Activated naive CD8-positive, alpha-beta T cell treated with anti-CD3 and anti-CD28 coated beads for 36 hours (primary cell): ENCODE results near the gene HNRNPAB. TPM values are rescaled to one million over a fixed set of nuclear protein-coding genes. Genes with fewer than 3 reads are reported as not detected.
A peak's percentile ranks its signal among the peaks of the same experiment; 100 is the strongest.
"Not testable (repeated sequence)": the region's sequence is repeated elsewhere in the genome, so short reads cannot be mapped to it uniquely, and the experiment has no call there.

Source experiments
- DNase-seq: peaks from one replicate; pipeline ENCODE4 v3.0.0; 2021
- H3K27ac Mint-ChIP-seq: one replicate; pipeline ENCODE4 v1.8.0; 2022; ENCODE audit warnings: mild to moderate bottlenecking, moderate library complexity, mixed read lengths
- H3K27me3 Mint-ChIP-seq: one replicate; pipeline ENCODE4 v1.8.0; 2022; ENCODE audit warnings: mild to moderate bottlenecking, mixed read lengths
- H3K36me3 Mint-ChIP-seq: one replicate; pipeline ENCODE4 v1.8.0; 2021; ENCODE audit warnings: mild to moderate bottlenecking, mixed read lengths
- H3K4me1 Mint-ChIP-seq: one replicate; pipeline ENCODE4 v1.8.0; 2021; ENCODE audit warnings: mixed read lengths
- H3K4me3 Mint-ChIP-seq: one replicate; pipeline ENCODE4 v1.8.0; 2022; ENCODE audit warnings: mild to moderate bottlenecking, moderate library complexity, mixed read lengths
- H3K9me3 Mint-ChIP-seq: one replicate; pipeline ENCODE4 v1.8.0; 2022; ENCODE audit warnings: mixed read lengths
- total RNA-seq, 2 experiments: library from RNA; stranded (reverse); gene quantifications; one replicate each; pipeline ENCODE4 v1.2.3, GENCODE V29; 2021

Gene HNRNPAB
- total RNA-seq, 2 experiments from 2014 or later: 599 to 600 TPM

- no peak for DNase-seq
- Mint-ChIP-seq H3K27ac (peak overlapping the region; percentile 91), H3K27me3 (no peaks in the 10 kb centered on the region), H3K9me3 (no peaks in the 10 kb centered on the region), H3K4me3 (no peak overlapping the region), H3K4me1 (peaks cover 55% of the 10 kb centered on the region), H3K36me3 (no peaks in the 10 kb centered on the region)
Measured at GRCh38 chr5:178237431-178238312, 33.3 kb downstream of the HNRNPAB start.

DNA sequence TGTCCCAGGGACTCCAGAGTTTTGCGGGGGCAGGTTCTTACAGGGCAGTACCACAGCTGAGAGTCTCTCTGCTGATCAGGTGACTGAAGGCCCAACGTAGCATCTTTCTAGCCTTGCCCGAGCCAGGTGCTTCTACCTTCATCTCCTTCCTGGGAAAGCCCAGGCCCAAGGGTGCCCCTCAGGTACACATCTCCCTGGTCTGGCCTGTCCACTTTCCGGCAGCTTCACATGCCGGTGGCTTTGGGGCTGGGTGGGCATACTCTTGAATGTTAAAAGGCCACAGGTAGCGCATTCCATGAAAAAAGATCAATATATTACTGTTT is 33.9 kb downstream of the HNRNPAB start:
- Mint-ChIP-seq H3K4me1 (peaks cover 55% of the 10 kb centered on the region), H3K4me3 (peak overlapping the region; percentile 45), H3K27ac (peak overlapping the region; percentile 91), H3K9me3 (no peaks in the 10 kb centered on the region), H3K27me3 (no peaks in the 10 kb centered on the region), H3K36me3 (no peaks in the 10 kb centered on the region)
- DNase-seq: no peak

DNA sequence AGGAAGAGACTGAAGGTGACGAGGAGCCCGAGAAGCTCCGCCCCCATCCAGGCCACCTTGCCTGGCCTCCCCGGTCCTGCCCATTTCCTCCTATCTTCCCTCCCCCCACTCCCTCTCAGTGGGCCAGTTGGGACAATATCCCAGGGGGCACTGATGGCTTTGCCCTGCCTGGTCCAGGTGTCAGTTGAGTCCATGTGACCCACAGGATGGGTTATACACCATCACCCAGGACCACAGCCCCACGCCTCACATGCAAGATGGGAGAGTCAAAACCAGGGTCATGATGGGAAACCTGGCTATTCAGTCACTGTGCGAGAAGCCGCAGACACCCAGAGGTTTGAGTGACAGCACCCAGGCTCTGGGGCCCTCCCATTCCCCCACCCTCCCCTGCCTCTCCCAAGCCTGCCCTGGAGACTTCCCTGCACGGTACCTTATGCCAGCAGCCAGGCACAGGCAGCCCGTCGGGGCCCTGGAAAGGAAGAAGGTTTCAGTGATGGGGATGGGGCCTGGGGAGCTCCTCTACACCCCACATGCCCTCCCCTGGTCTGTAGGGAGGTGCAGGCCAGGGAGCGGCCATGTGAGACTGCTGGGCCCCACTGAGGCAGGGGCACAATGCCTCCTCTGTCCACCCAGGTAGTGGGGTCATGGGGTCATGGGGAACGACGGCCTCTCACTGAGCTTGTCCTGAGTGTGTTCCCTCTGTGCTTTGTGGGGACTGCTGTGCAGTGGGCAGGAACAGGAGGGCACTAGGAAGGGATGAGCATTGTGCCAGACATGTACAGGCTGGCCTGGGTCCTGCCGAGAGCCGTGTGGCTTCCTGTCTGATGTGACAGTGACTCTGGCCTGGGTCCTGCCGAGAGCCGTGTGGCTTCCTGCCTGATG is 34.6 kb downstream of the HNRNPAB start:
- Mint-ChIP-seq H3K9me3 (no peaks in the 10 kb centered on the region), H3K27me3 (no peaks in the 10 kb centered on the region), H3K4me3 (peak overlapping the region; percentile 53), H3K27ac (peak overlapping the region; percentile 91), H3K36me3 (no peaks in the 10 kb centered on the region), H3K4me1 (peaks cover 55% of the 10 kb centered on the region)
- no peak for DNase-seq

DNA sequence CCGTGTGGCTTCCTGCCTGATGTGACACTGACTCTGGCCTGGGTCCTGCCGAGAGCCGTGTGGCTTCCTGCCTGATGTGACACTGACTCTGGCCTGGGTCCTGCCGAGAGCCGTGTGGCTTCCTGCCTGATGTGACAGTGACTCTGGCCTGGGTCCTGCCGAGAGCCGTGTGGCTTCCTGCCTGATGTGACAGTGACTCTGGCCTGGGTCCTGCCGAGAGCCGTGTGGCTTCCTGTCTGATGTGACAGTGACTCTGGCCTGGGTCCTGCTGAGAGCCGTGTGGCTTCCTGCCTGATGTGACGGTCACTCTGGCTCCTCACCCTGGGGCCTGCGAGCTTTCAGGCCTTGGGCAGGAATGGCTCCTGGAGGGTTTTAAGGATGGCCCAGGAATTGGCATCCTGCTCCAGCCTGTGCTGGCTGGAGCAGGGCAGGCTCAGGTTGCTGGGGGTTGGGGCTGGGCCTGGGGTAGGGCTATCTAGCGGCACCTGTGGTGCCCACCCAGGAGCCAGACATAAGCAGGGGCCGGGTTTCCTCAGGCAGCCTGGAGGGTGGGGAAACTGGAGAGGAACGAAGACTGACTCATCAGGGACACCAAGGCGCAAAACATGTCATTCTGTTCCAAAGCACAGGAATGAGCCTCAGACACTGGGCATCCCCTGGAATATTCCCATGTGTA is 35.4 kb downstream of the HNRNPAB start:
- not testable (repeated sequence) for H3K36me3 Mint-ChIP-seq, H3K27me3 Mint-ChIP-seq, DNase-seq, H3K9me3 Mint-ChIP-seq
- H3K27ac Mint-ChIP-seq: peak overlapping the region; percentile 91
- peaks cover 53% of the 10 kb centered on the region for H3K4me1 Mint-ChIP-seq
- H3K4me3 Mint-ChIP-seq: peak overlapping the region; percentile 62

DNA sequence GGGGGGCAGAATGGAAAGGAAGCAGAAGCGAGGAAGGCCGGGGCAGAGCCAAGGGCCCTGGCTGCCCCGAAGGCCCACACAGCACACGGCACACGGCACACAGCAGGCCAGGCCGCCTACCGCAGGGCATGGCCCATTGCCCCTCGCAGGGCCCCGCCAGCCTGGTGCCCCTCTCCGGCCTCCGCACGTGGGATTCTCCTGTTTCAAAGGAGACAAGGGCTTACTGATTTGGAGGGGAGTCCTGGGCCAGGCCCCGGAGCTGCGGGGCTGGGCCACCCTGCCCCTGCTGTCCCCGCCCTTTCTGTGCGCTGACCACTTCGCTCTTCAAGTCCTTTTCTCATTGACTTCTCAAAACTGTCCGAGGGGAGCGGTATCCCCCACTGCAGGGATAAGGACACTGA is 36.0 kb downstream of the HNRNPAB start:
- Mint-ChIP-seq H3K4me1 (peaks cover 47% of the 10 kb centered on the region), H3K4me3 (peak overlapping the region; percentile 76), H3K27me3 (no peaks in the 10 kb centered on the region), H3K36me3 (no peaks in the 10 kb centered on the region), H3K9me3 (no peaks in the 10 kb centered on the region), H3K27ac (peak overlapping the region; percentile 91)
- no peak for DNase-seq

- Mint-ChIP-seq H3K36me3 (no peaks in the 10 kb centered on the region), H3K27ac (peak overlapping the region; percentile 91), H3K9me3 (no peaks in the 10 kb centered on the region), H3K4me1 (peaks cover 44% of the 10 kb centered on the region), H3K27me3 (no peaks in the 10 kb centered on the region), H3K4me3 (peak overlapping the region; percentile 76)
- no peak for DNase-seq
Measured at GRCh38 chr5:178240766-178241165, 36.4 kb downstream of the HNRNPAB start.

DNA sequence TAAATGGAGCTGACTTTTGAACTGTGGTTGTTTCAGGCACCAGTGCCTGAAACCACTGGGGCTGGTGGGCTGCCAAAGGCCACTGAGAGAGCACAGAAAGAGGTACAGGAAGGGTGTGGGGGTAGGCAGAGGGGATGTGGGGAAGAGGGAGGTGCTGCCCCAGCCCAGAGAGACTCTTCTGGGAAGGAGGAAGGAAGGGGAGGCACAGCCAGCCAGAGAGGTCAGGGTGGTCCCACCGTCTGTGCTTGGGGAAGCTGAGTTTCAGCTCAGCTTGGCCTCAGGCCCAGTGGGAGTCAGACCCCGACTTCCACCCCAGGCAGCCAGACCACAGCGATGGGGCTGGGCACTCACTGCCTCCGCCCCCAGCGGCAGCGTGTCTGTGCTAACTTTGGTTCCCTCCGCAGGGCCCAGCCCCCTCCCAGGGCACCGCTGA is 36.9 kb downstream of the HNRNPAB start:
- Mint-ChIP-seq H3K4me1 (peaks cover 42% of the 10 kb centered on the region), H3K36me3 (no peaks in the 10 kb centered on the region), H3K4me3 (peak overlapping the region; percentile 76), H3K9me3 (no peaks in the 10 kb centered on the region), H3K27me3 (no peaks in the 10 kb centered on the region), H3K27ac (peak overlapping the region; percentile 91)
- DNase-seq: peak; percentile 35

- H3K27me3 Mint-ChIP-seq: no peaks in the 10 kb centered on the region
- H3K9me3 Mint-ChIP-seq: no peaks in the 10 kb centered on the region
- H3K36me3 Mint-ChIP-seq: no peaks in the 10 kb centered on the region
- peak overlapping the region; percentile 76 for H3K4me3 Mint-ChIP-seq
- peaks cover 38% of the 10 kb centered on the region for H3K4me1 Mint-ChIP-seq
- DNase-seq: no peak
- peak overlapping the region; percentile 91 for H3K27ac Mint-ChIP-seq
Measured at GRCh38 chr5:178241688-178242231, 37.4 kb downstream of the HNRNPAB start.

DNA sequence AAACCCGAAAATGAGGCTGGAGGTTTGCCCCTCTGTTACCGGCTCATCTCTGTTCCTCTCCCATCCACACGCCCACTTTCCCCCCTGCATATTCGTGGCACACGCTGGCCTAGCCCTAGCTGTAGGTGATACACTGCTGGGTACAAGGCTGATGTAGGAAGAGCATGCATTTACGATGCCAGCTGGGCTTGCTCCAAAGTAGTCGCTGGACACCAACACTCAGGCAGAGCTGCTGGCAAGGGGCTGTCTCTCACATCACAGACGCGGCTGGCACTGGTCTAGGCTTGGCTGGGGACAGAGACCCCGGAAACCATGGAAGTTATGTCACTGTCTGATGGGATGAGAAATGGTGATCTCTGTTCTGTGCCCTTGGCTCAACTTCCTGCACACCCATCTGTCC is 38.1 kb downstream of the HNRNPAB start:
- Mint-ChIP-seq H3K27ac (peak overlapping the region; percentile 60), H3K9me3 (no peaks in the 10 kb centered on the region), H3K4me3 (no peak overlapping the region), H3K36me3 (no peaks in the 10 kb centered on the region), H3K4me1 (peaks cover 34% of the 10 kb centered on the region), H3K27me3 (no peaks in the 10 kb centered on the region)
- DNase-seq: no peak

DNA sequence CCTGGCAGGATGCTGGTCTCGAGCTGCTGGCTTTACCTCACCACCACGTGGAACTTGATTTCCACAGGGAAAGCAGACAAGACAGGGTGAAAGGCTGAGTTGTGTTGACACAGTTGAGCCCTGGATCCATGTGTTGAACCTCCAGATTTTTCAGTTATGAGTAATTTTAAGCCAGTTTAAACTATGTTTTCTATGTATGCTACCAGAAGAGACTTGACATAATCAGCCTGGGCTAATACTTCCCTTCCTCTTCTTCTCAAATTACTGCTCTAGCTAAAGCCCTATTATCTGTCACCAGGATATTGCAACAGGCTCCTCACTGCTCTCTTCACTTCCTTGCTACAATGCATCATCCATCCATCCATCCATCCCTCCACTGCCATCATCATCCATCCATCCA is 40.2 kb downstream of the HNRNPAB start:
- Mint-ChIP-seq H3K27ac (no peak overlapping the region), H3K4me1 (peaks cover 24% of the 10 kb centered on the region), H3K27me3 (no peaks in the 10 kb centered on the region), H3K4me3 (no peak overlapping the region), H3K9me3 (no peaks in the 10 kb centered on the region), H3K36me3 (no peaks in the 10 kb centered on the region)
- no peak for DNase-seq

GRCh38 chr5:178245389-178245788 is 41.1 kb downstream of the HNRNPAB start:
- no peaks in the 10 kb centered on the region for H3K9me3 Mint-ChIP-seq
- H3K27me3 Mint-ChIP-seq: no peaks in the 10 kb centered on the region
- no peak overlapping the region for H3K27ac Mint-ChIP-seq
- H3K4me3 Mint-ChIP-seq: no peak overlapping the region
- DNase-seq: no peak
- no peaks in the 10 kb centered on the region for H3K36me3 Mint-ChIP-seq
- H3K4me1 Mint-ChIP-seq: peaks cover 21% of the 10 kb centered on the region

- no peaks in the 10 kb centered on the region for H3K36me3 Mint-ChIP-seq
- H3K4me3 Mint-ChIP-seq: no peak overlapping the region
- no peak for DNase-seq
- peaks cover 12% of the 10 kb centered on the region for H3K4me1 Mint-ChIP-seq
- no peaks in the 10 kb centered on the region for H3K27me3 Mint-ChIP-seq
- H3K27ac Mint-ChIP-seq: no peak overlapping the region
- no peaks in the 10 kb centered on the region for H3K9me3 Mint-ChIP-seq
Measured at GRCh38 chr5:178246624-178247279, 42.4 kb downstream of the HNRNPAB start.

DNA sequence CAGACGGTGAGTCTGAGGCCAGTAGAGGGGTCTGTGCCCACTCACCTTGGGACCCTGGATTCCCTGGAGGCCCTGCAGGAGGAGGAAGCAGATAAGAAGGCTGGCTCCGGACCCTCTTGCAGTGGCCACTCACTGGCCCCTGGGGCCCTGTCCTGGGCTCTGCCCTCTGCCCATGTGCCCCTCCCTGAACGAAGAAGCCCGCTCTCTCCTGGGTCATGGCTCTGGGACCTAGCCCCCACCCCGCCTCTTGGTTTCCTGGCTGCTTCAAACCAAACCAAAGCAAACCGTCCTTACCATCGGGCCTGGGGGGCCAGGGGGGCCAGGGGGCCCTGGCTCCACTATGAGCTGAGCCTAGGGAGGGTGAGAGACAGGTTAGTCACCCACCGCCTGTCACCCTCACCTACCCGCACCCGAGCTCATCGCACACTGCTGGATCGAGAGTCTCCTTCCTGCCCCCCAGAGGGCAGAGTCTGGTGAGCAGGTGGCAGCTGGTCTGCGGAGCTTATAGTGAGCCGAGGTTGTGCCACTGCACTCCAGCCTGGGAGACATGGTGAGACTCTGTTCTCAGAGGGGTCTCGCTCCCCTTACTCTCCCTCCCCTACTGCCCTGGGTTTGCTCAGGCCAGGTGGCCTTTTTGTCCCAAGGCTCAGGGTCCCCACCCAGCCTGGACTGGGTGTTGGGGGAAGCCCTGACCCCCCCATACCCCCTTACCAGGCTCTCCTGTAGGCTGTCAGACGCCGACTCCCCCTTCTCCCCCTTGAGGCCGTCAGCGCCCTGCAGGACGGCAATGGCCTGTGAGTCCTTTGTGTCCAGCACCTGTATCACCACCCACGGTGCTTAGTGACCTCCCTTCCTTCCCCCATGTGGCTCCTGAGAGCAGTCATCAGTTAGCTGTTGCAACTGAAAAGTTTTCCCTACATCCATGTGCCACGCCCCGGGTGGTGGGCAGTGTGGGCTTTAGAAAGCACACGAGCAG is 43.4 kb downstream of the HNRNPAB start:
- Mint-ChIP-seq H3K27ac (no peak overlapping the region), H3K4me1 (peaks cover 12% of the 10 kb centered on the region), H3K4me3 (no peak overlapping the region), H3K36me3 (no peaks in the 10 kb centered on the region), H3K27me3 (no peaks in the 10 kb centered on the region), H3K9me3 (no peaks in the 10 kb centered on the region)
- DNase-seq: no peak
